ENCODE measurements around the gene FOCAD. TPM values are rescaled to one million over a fixed set of nuclear protein-coding genes. Genes with fewer than 3 reads are reported as not detected.

Gene FOCAD
- total and polyA plus RNA-seq, 10 of the 15 experiments (the other 5 are each of a cell fraction or from before 2014, with no cell fraction given): 13.7 to 93.0 (median 41.8) TPM

DNA sequence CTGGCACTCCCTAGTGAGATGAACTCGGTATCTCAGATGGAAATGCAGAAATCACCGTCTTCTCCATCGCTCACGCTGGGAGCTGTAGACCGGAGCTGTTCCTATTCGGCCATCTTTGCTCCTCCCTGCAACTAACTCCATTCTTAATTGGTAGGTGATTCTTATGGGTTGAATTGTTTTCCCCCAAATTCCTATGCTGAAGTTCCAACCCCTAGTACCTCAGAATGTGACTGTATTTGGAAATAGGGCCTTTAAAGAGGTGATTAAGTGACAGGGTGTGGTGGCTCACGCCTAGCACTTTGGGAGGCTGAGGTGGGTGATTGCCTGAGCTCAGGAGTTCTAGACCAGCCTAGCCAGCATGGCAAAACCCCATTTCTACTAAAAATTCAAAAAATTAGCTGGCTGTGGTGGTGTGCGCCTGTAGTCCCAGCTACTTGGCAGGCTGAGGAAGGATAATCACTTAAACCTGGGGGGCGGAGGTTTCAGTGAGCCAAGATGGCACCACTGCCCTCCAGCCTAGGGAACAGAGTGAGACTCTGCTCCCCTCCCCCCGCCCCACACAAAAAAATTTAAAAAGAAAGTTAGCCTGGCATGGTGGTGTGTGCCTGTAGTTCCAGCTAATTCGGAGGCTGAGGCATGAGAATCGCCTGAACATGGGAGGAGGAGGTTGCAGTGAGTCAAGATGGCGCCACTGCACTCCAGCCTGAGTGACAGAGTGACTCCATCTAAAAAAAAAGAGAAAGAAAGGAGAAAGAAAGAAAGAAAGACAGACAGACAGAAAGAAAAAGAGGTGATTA is 25.2 kb upstream of the FOCAD start:
- ChIA-PET CTCF (interaction anchor here (0.7 to 3.4 kb wide), 7 partner anchors 9 to 37 kb away, joined by 3 to 18 read pairs (median 8); partner anchors contain the start of genes FOCAD and MLLT3), SMC1A (ENCODE audit: uncharacterized antibody, unreplicated experiment) (interaction anchor here (0.7 to 6.0 kb wide), 16 partner anchors 10 to 338 kb away, joined by 3 to 199 read pairs (median 4); partner anchors contain the start of gene FOCAD), POLR2A (interaction anchor here (1.0 to 8.7 kb wide), 5 partner anchors 10 to 57 kb away, joined by 3 to 165 read pairs (median 28); partner anchors contain the start of genes FOCAD and MLLT3), RAD21 (ENCODE audit: unreplicated experiment) (interaction anchor here (0.8 to 6.0 kb wide), 12 partner anchors 10 to 280 kb away, joined by 3 to 176 read pairs (median 4); partner anchors contain the start of genes FOCAD and MLLT3)
- WGBS (ENCODE audit: insufficient coverage, insufficient replicate concordance, low lambda C conversion rate, missing lambda C conversion rate): 71% methylated on average over 13 of the region's 13 CpGs
- in situ Hi-C loops (cut with MboI) (no loop called here), intact Hi-C loops (cut with micrococcal nuclease; ENCODE audit: unreplicated experiment) (loop anchor here (1.0 kb wide), 2 partner anchors 19 to 35 kb away; no protein-coding TSS in a partner anchor)
- no peaks in the 10 kb centered on the region for H3K27me3 ChIP-seq (replicated peaks in 1 of 2; ENCODE audit: control insufficient read depth in 2 of 2, insufficient read depth in 2 of 2, low read length in 1 of 2)
- H3K4me3 ChIP-seq: peak overlapping the region; percentile 76
- H3K4me2 ChIP-seq (ENCODE audit: control insufficient read depth, insufficient read depth): peak overlapping the region; percentile 49
- peaks cover 50% of the 10 kb centered on the region for H3K79me2 ChIP-seq (ENCODE audit: control insufficient read depth, insufficient read depth, low read length)
- peak overlapping the region; percentile 77 for H3K9ac ChIP-seq (ENCODE audit: control insufficient read depth, insufficient read depth, low read length)
- H3K9me3 ChIP-seq (replicated peaks; ENCODE audit: control insufficient read depth, insufficient read depth, low read length): no peaks in the 10 kb centered on the region
- H4K20me1 ChIP-seq (ENCODE audit: control insufficient read depth, insufficient read depth): no peaks in the 10 kb centered on the region
- BruUV-seq (replicated peaks): TSS peak; percentile 69
- peak overlapping the region; percentile 88 for H3K27ac ChIP-seq (ENCODE audit: control insufficient read depth, insufficient read depth)
- ATAC-seq (peak; percentile 56), DNase-seq (ENCODE audit: low read depth, low spot score) (no peak), FAIRE-seq (peak; percentile 68)
- H3K36me3 ChIP-seq (ENCODE audit: control insufficient read depth in 2 of 2, insufficient read depth in 2 of 2, low read length in 1 of 2): no peaks in the 10 kb centered on the region
- H2AFZ ChIP-seq (ENCODE audit: control insufficient read depth, low read depth, low read length): peak overlapping the region; percentile 93
- TF ChIP-seq CBX5 (IDR thresholded peaks at IDR 0.05; ENCODE audit: low read depth) (0 out of 2 replicates have a peak, but pooled peaks have one; percentile 25), TAF1 (IDR thresholded peaks at IDR 0.05; ENCODE audit: borderline replicate concordance, low read depth, low read length) (0 out of 2 replicates have a peak, but pooled peaks have one; percentile 24), ASH2L (IDR thresholded peaks at IDR 0.05; ENCODE audit: borderline replicate concordance, low read depth) (no peak), YY1 (IDR thresholded peaks at IDR 0.05; ENCODE audit: low read depth, low read length) (peak; percentile 86), HDGF (IDR thresholded peaks at IDR 0.05) (0 out of 2 replicates have a peak, but pooled peaks have one; percentile 11), IRF4 (IDR thresholded peaks at IDR 0.05; ENCODE audit: low read depth, low read length) (no peak), YBX1 (IDR thresholded peaks at IDR 0.05) (no peak), ESRRA (IDR thresholded peaks at IDR 0.05; ENCODE audit: low read length) (no peak), CBFB (IDR thresholded peaks at IDR 0.05; ENCODE audit: low read depth) (no peak), POLR2AphosphoS5 (IDR thresholded peaks at IDR 0.05; ENCODE audit: low read length) (no peak), ZSCAN29 (IDR thresholded peaks at IDR 0.05) (no peak), NBN (IDR thresholded peaks at IDR 0.05) (peak; percentile 47; the same call in 1 of the 2 replicates), FOXM1 (IDR thresholded peaks at IDR 0.05; ENCODE audit: low read depth, low read length) (no peak), RAD21 (IDR thresholded peaks at IDR 0.05; ENCODE audit: insufficient read depth, low read depth, low read length) (no peak), STAT1 (conservative IDR thresholded peaks at IDR 0.05) (no peak), HCFC1 (IDR thresholded peaks at IDR 0.05; ENCODE audit: low read length) (no peak), SREBF1 (IDR thresholded peaks at IDR 0.05; ENCODE audit: low read length) (no peak), KLF5 (IDR thresholded peaks at IDR 0.05; ENCODE audit: partially characterized antibody) (no peak)
- TF ChIP-seq, protein P1, sequence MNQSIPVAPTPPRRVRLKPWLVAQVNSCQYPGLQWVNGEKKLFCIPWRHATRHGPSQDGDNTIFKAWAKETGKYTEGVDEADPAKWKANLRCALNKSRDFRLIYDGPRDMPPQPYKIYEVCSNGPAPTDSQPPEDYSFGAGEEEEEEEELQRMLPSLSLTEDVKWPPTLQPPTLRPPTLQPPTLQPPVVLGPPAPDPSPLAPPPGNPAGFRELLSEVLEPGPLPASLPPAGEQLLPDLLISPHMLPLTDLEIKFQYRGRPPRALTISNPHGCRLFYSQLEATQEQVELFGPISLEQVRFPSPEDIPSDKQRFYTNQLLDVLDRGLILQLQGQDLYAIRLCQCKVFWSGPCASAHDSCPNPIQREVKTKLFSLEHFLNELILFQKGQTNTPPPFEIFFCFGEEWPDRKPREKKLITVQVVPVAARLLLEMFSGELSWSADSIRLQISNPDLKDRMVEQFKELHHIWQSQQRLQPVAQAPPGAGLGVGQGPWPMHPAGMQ (IDR thresholded peaks at IDR 0.05; ENCODE audit: borderline replicate concordance): no peak
- TF ChIP-seq, protein P2, sequence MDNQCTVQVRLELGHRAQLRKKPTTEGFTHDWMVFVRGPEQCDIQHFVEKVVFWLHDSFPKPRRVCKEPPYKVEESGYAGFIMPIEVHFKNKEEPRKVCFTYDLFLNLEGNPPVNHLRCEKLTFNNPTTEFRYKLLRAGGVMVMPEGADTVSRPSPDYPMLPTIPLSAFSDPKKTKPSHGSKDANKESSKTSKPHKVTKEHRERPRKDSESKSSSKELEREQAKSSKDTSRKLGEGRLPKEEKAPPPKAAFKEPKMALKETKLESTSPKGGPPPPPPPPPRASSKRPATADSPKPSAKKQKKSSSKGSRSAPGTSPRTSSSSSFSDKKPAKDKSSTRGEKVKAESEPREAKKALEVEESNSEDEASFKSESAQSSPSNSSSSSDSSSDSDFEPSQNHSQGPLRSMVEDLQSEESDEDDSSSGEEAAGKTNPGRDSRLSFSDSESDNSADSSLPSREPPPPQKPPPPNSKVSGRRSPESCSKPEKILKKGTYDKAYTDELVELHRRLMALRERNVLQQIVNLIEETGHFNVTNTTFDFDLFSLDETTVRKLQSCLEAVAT (IDR thresholded peaks at IDR 0.05): peak; percentile 54; the same call in 1 of the 2 replicates
- TF ChIP-seq, protein P3, sequence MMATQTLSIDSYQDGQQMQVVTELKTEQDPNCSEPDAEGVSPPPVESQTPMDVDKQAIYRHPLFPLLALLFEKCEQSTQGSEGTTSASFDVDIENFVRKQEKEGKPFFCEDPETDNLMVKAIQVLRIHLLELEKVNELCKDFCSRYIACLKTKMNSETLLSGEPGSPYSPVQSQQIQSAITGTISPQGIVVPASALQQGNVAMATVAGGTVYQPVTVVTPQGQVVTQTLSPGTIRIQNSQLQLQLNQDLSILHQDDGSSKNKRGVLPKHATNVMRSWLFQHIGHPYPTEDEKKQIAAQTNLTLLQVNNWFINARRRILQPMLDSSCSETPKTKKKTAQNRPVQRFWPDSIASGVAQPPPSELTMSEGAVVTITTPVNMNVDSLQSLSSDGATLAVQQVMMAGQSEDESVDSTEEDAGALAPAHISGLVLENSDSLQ (IDR thresholded peaks at IDR 0.05): peak; percentile 91
- no peaks in the 10 kb centered on the region for H3K4me1 ChIP-seq (ENCODE audit: control insufficient read depth, insufficient read depth, low read length)
